GM23248 (cell line): Measurements from ENCODE around the gene EFEMP2.

Experiments used
- EZH2 ChIP-seq: fragments of 200-600 bp; sonication (generic); IDR thresholded peaks from 2 replicates; pipeline ENCODE4 v1.6.1; 2018; ENCODE audit warnings: antibody characterized with exemption, mild to moderate bottlenecking; ENCODE audit not compliant: insufficient read depth, poor library complexity, severe bottlenecking
- EZH2phosphoT487 ChIP-seq: fragments of 200-600 bp; sonication (generic); IDR thresholded peaks from 2 replicates; pipeline ENCODE4 v1.6.1; 2018; ENCODE audit warnings: antibody characterized with exemption, moderate library complexity, mild to moderate bottlenecking, low read depth; ENCODE audit not compliant: insufficient read depth

- TF ChIP-seq EZH2phosphoT487 (no peak), EZH2 (no peak)
Observed at GRCh38 chr11:65867284-65868071, 5.1 kb downstream of the EFEMP2 start.
